ENCODE measurements around the gene LYL1.
A peak's percentile ranks its signal among the peaks of the same experiment; 100 is the strongest.

LYL1 gene

GRCh38 chr19:13129384-13129783 is 26.7 kb upstream of the LYL1 start:
- no peak for DNase-seq (ENCODE audit: low read depth)

- DNase-seq (ENCODE audit: low read depth), result no peak
Measured at GRCh38 chr19:13128583-13128982, 25.9 kb upstream of the LYL1 start.

GRCh38 chr19:13127811-13128575 is 25.3 kb upstream of the LYL1 start:
- no peak for DNase-seq (ENCODE audit: low read depth)

GRCh38 chr19:13127051-13127450 is 24.4 kb upstream of the LYL1 start:
- DNase-seq (ENCODE audit: low read depth), result no peak

GRCh38 chr19:13122980-13123957 is 20.6 kb upstream of the LYL1 start:
- DNase-seq (ENCODE audit: low read depth), result no peak

- DNase-seq (ENCODE audit: low read depth), result peak; percentile 82
Measured at GRCh38 chr19:13122275-13122878, 19.7 kb upstream of the LYL1 start.

- no peak for DNase-seq (ENCODE audit: low read depth)
Measured at GRCh38 chr19:13121551-13122274, 19.1 kb upstream of the LYL1 start.

- peak; percentile 93 for DNase-seq (ENCODE audit: low read depth)
Measured at GRCh38 chr19:13120817-13121216, 18.2 kb upstream of the LYL1 start.

- no peak for DNase-seq (ENCODE audit: low read depth)
Measured at GRCh38 chr19:13120031-13120430, 17.4 kb upstream of the LYL1 start.

GRCh38 chr19:13119627-13120026 is 17.0 kb upstream of the LYL1 start:
- no peak for DNase-seq (ENCODE audit: low read depth)

- peak; percentile 74 for DNase-seq (ENCODE audit: low read depth)
Measured at GRCh38 chr19:13118424-13119193, 16.0 kb upstream of the LYL1 start.

GRCh38 chr19:13117772-13118423 is 15.2 kb upstream of the LYL1 start, which contains the start of gene NACC1:
Gene NACC1, plus strand, starts transcription at chr19:13118264. Its CDS starts 16,944 bp downstream, at chr19:13135208.
- DNase-seq (ENCODE audit: low read depth), result peak; percentile 80

GRCh38 chr19:13117176-13117771 is 14.6 kb upstream of the LYL1 start:
- no peak for DNase-seq (ENCODE audit: low read depth)

GRCh38 chr19:13116282-13117175 is 13.9 kb upstream of the LYL1 start, which contains the start of gene TRMT1:
Gene TRMT1, minus strand, starts transcription at chr19:13116740. Its CDS starts 341 bp downstream, at chr19:13116399.
- DNase-seq (ENCODE audit: low read depth), result peak; percentile 91

- DNase-seq (ENCODE audit: low read depth), result no peak
Measured at GRCh38 chr19:13115936-13116281, 13.3 kb upstream of the LYL1 start.

- no peak for DNase-seq (ENCODE audit: low read depth)
Measured at GRCh38 chr19:13112555-13112954, 9.9 kb upstream of the LYL1 start.

GRCh38 chr19:13110099-13110610 is 7.5 kb upstream of the LYL1 start:
- DNase-seq (ENCODE audit: low read depth), result no peak

GRCh38 chr19:13109361-13110098 is 6.9 kb upstream of the LYL1 start:
- DNase-seq (ENCODE audit: low read depth), result no peak
